GM21717 (cell line): Measurements from ENCODE around the gene MRPS6.

Experiments used
- ATAC-seq: cut with Tn5 transposase; IDR thresholded peaks from one replicate; pipeline ENCODE4 v1.9.1; 2021; ENCODE audit warnings: mild to moderate bottlenecking, moderate library complexity; ENCODE audit not compliant: unreplicated experiment

MRPS6 gene

GRCh38 chr21:34177919-34178567 lies 104.7 kb downstream of the MRPS6 start:
- ATAC-seq: no peak

- ATAC-seq: no peak
Observed at GRCh38 chr21:34179204-34179935, 106.0 kb downstream of the MRPS6 start.

- ATAC-seq: no peak
Observed at GRCh38 chr21:34180407-34180806, 107.0 kb downstream of the MRPS6 start.

GRCh38 chr21:34180826-34181359 lies 107.5 kb downstream of the MRPS6 start:
- ATAC-seq: no peak

GRCh38 chr21:34181431-34182039 lies 108.2 kb downstream of the MRPS6 start:
- ATAC-seq: no peak

- no peak for ATAC-seq
Observed at GRCh38 chr21:34182436-34182835, 109.1 kb downstream of the MRPS6 start.

GRCh38 chr21:34183331-34183928 lies 110.1 kb downstream of the MRPS6 start:
- no peak for ATAC-seq

GRCh38 chr21:34184232-34184631 lies 110.9 kb downstream of the MRPS6 start:
- no peak for ATAC-seq

- no peak for ATAC-seq
Observed at GRCh38 chr21:34185026-34185750, 111.8 kb downstream of the MRPS6 start.

GRCh38 chr21:34186109-34186719 lies 112.8 kb downstream of the MRPS6 start:
- ATAC-seq: no peak

GRCh38 chr21:34187935-34188334 lies 114.6 kb downstream of the MRPS6 start:
- ATAC-seq: no peak

- ATAC-seq: no peak
Observed at GRCh38 chr21:34189506-34189905, 116.1 kb downstream of the MRPS6 start.

GRCh38 chr21:34190576-34191321 lies 117.4 kb downstream of the MRPS6 start:
- ATAC-seq: no peak

GRCh38 chr21:34191876-34192275 lies 118.5 kb downstream of the MRPS6 start:
- no peak for ATAC-seq
